HEK293 (cell line): ENCODE results near the gene SLC25A11.

Experiments used
- CTCF ChIP-seq: fragments of 450-650 bp; formaldehyde crosslinking; IDR thresholded peaks from 2 replicates; pipeline ENCODE4 v1.5.1; 2016; ENCODE audit warnings: missing biosample characterization, missing genetic modification characterization
- PRDM1 ChIP-seq: fragments of 450-650 bp; formaldehyde crosslinking; IDR thresholded peaks from 2 replicates; pipeline ENCODE4; 2016; ENCODE audit warnings: missing biosample characterization, missing genetic modification characterization
- REST ChIP-seq: fragments of 450-650 bp; formaldehyde crosslinking; IDR thresholded peaks from 2 replicates; pipeline ENCODE4 v1.5.1; 2016; ENCODE audit warnings: missing biosample characterization, missing genetic modification characterization
- SP2 ChIP-seq: fragments of 450-650 bp; formaldehyde crosslinking; IDR thresholded peaks from 2 replicates; pipeline ENCODE4 v1.5.1; 2016; ENCODE audit warnings: missing biosample characterization, missing genetic modification characterization
- SP3 ChIP-seq: fragments of 450-650 bp; formaldehyde crosslinking; IDR thresholded peaks from 2 replicates; pipeline ENCODE4 v1.5.1; 2016; ENCODE audit warnings: missing biosample characterization, missing genetic modification characterization
- ZNF404 ChIP-seq: fragments of 450-650 bp; formaldehyde crosslinking; IDR thresholded peaks from 2 replicates; pipeline ENCODE4 v1.5.1; 2017; ENCODE audit warnings: missing biosample characterization, missing genetic modification characterization

- TF ChIP-seq SP2: no peak
- no peak for TF ChIP-seq CTCF (tag by site-specific recombination)
- no peak for TF ChIP-seq PRDM1 (tag by site-specific recombination)
- TF ChIP-seq REST: no peak
- TF ChIP-seq ZNF404: no peak
- no peak for TF ChIP-seq SP3 (tag by site-specific recombination)
Observed at GRCh38 chr17:4908301-4908700, 31.5 kb downstream of the SLC25A11 start.
